DLD1 (cell line): ENCODE data around the gene ONECUT2.

Source experiments
- in situ Hi-C: cut with HindIII; loops from 2 replicates; pipeline ENCODE4 v1.10.0; 2017; ENCODE audit warnings: low sequenced_read_pairs

Gene ONECUT2

GRCh38 chr18:57523171-57523956 is 88.2 kb downstream of the ONECUT2 start:
- in situ Hi-C loops, result no loop called here

GRCh38 chr18:57527556-57528229 is 92.5 kb downstream of the ONECUT2 start:
- in situ Hi-C loops, result no loop called here

- in situ Hi-C loops, result no loop called here
These were observed 94.0 kb downstream of the ONECUT2 start for GRCh38 chr18:57529151-57529550.

- in situ Hi-C loops, result no loop called here
These were observed 98.1 kb downstream of the ONECUT2 start for GRCh38 chr18:57533006-57533867.

- in situ Hi-C loops, result no loop called here
These were observed 98.8 kb downstream of the ONECUT2 start for GRCh38 chr18:57533868-57534510.

GRCh38 chr18:57534511-57534909 is 99.3 kb downstream of the ONECUT2 start:
- in situ Hi-C loops, result no loop called here

GRCh38 chr18:57538614-57539013 is 103.4 kb downstream of the ONECUT2 start:
- in situ Hi-C loops, result no loop called here

- in situ Hi-C loops, result no loop called here
These were observed 104.5 kb downstream of the ONECUT2 start for GRCh38 chr18:57539702-57540101.
